Stimulated activated naive CD8-positive, alpha-beta T cell treated with anti-CD3 and anti-CD28 coated beads, Interleukin-15, Interleukin-2, amounts not matched to agents 100 ng/mL and 50 ng/mL, for 24 hours (primary cell): ENCODE measurements around the gene FUT3.
"Not testable (repeated sequence)": the region's sequence is repeated elsewhere in the genome, so short reads cannot be mapped to it uniquely, and the experiment has no call there.

Experiments used
- H3K27ac Mint-ChIP-seq: one replicate; pipeline ENCODE4 v1.8.0; 2021; ENCODE audit warnings: mild to moderate bottlenecking, mixed read lengths
- H3K27me3 Mint-ChIP-seq: one replicate; pipeline ENCODE4 v1.8.0; 2021; ENCODE audit warnings: mixed read lengths
- H3K36me3 Mint-ChIP-seq: one replicate; pipeline ENCODE4 v1.8.0; 2021; ENCODE audit warnings: low read depth, mixed read lengths
- H3K4me1 Mint-ChIP-seq: one replicate; pipeline ENCODE4 v1.8.0; 2021; ENCODE audit warnings: low read depth, mixed read lengths
- H3K4me3 Mint-ChIP-seq: one replicate; pipeline ENCODE4 v1.8.0; 2021; ENCODE audit warnings: mild to moderate bottlenecking, mixed read lengths
- H3K9me3 Mint-ChIP-seq: one replicate; pipeline ENCODE4 v1.8.0; 2021; ENCODE audit warnings: mixed read lengths

FUT3 gene

GRCh38 chr19:5890099-5890498, 38.9 kb upstream of the FUT3 start:
- Mint-ChIP-seq H3K27ac (no peak overlapping the region), H3K27me3 (peaks cover 10% of the 10 kb centered on the region), H3K4me3 (no peak overlapping the region), H3K9me3 (no peaks in the 10 kb centered on the region), H3K36me3 (no peaks in the 10 kb centered on the region), H3K4me1 (peaks cover 4% of the 10 kb centered on the region)

GRCh38 chr19:5889288-5889971, 38.2 kb upstream of the FUT3 start:
- H3K4me3 Mint-ChIP-seq, result no peak overlapping the region
- H3K27me3 Mint-ChIP-seq, result peaks cover 10% of the 10 kb centered on the region
- H3K27ac Mint-ChIP-seq, result no peak overlapping the region
- no peaks in the 10 kb centered on the region for H3K9me3 Mint-ChIP-seq
- no peaks in the 10 kb centered on the region for H3K36me3 Mint-ChIP-seq
- peaks cover 4% of the 10 kb centered on the region for H3K4me1 Mint-ChIP-seq

- not testable (repeated sequence) for H3K4me1 Mint-ChIP-seq
Measured at GRCh38 chr19:5884065-5884811, 33.0 kb upstream of the FUT3 start.

GRCh38 chr19:5883157-5883873, 32.1 kb upstream of the FUT3 start:
- H3K4me1 Mint-ChIP-seq, H3K9me3 Mint-ChIP-seq: not testable (repeated sequence)

More at GRCh38 chr19:5884065-5884811, 33.0 kb upstream of the FUT3 start:
- not testable (repeated sequence) for H3K4me3 Mint-ChIP-seq, H3K36me3 Mint-ChIP-seq, H3K27ac Mint-ChIP-seq, H3K9me3 Mint-ChIP-seq
- H3K27me3 Mint-ChIP-seq, result peaks cover 19% of the 10 kb centered on the region

GRCh38 chr19:5882421-5882968, 31.2 kb upstream of the FUT3 start:
- Mint-ChIP-seq H3K27ac (no peak overlapping the region), H3K36me3 (no peaks in the 10 kb centered on the region)

More at GRCh38 chr19:5883157-5883873, 32.1 kb upstream of the FUT3 start:
- not testable (repeated sequence) for H3K36me3 Mint-ChIP-seq, H3K4me3 Mint-ChIP-seq, H3K27ac Mint-ChIP-seq
- peaks cover 19% of the 10 kb centered on the region for H3K27me3 Mint-ChIP-seq

GRCh38 chr19:5881543-5882299, 30.5 kb upstream of the FUT3 start:
- Mint-ChIP-seq H3K4me3 (no peak overlapping the region), H3K4me1 (no peaks in the 10 kb centered on the region), H3K36me3 (no peaks in the 10 kb centered on the region), H3K27me3 (peaks cover 23% of the 10 kb centered on the region), H3K27ac (no peak overlapping the region), H3K9me3 (no peaks in the 10 kb centered on the region)

More at GRCh38 chr19:5882421-5882968, 31.2 kb upstream of the FUT3 start:
- Mint-ChIP-seq H3K27me3 (peaks cover 20% of the 10 kb centered on the region), H3K9me3 (no peaks in the 10 kb centered on the region), H3K4me1 (no peaks in the 10 kb centered on the region), H3K4me3 (no peak overlapping the region)

- Mint-ChIP-seq H3K36me3 (no peaks in the 10 kb centered on the region), H3K4me3 (no peak overlapping the region), H3K9me3 (no peaks in the 10 kb centered on the region), H3K27me3 (peaks cover 23% of the 10 kb centered on the region), H3K4me1 (no peaks in the 10 kb centered on the region), H3K27ac (no peak overlapping the region)
Measured at GRCh38 chr19:5880604-5881078, 29.4 kb upstream of the FUT3 start.

GRCh38 chr19:5880196-5880595, 28.9 kb upstream of the FUT3 start:
- no peak overlapping the region for H3K27ac Mint-ChIP-seq
- H3K27me3 Mint-ChIP-seq, result peaks cover 18% of the 10 kb centered on the region
- H3K36me3 Mint-ChIP-seq, result no peaks in the 10 kb centered on the region
- no peaks in the 10 kb centered on the region for H3K9me3 Mint-ChIP-seq
- no peaks in the 10 kb centered on the region for H3K4me1 Mint-ChIP-seq
- no peak overlapping the region for H3K4me3 Mint-ChIP-seq

GRCh38 chr19:5877882-5878281, 26.6 kb upstream of the FUT3 start:
- Mint-ChIP-seq H3K4me1 (no peaks in the 10 kb centered on the region), H3K9me3 (no peaks in the 10 kb centered on the region)

GRCh38 chr19:5877427-5877826, 26.2 kb upstream of the FUT3 start:
- Mint-ChIP-seq H3K27ac (no peak overlapping the region), H3K36me3 (no peaks in the 10 kb centered on the region), H3K4me1 (no peaks in the 10 kb centered on the region), H3K4me3 (no peak overlapping the region), H3K27me3 (peaks cover 10% of the 10 kb centered on the region), H3K9me3 (no peaks in the 10 kb centered on the region)

More at GRCh38 chr19:5877882-5878281, 26.6 kb upstream of the FUT3 start:
- Mint-ChIP-seq H3K27ac (no peak overlapping the region), H3K4me3 (no peak overlapping the region), H3K27me3 (peaks cover 13% of the 10 kb centered on the region), H3K36me3 (no peaks in the 10 kb centered on the region)

- H3K27ac Mint-ChIP-seq, H3K4me3 Mint-ChIP-seq: not testable (repeated sequence)
Measured at GRCh38 chr19:5874496-5874895, 23.2 kb upstream of the FUT3 start.

GRCh38 chr19:5873617-5874199, 22.5 kb upstream of the FUT3 start:
- no peak overlapping the region for H3K27ac Mint-ChIP-seq
- no peaks in the 10 kb centered on the region for H3K9me3 Mint-ChIP-seq
- peaks cover 3% of the 10 kb centered on the region for H3K27me3 Mint-ChIP-seq
- no peaks in the 10 kb centered on the region for H3K4me1 Mint-ChIP-seq
- no peaks in the 10 kb centered on the region for H3K36me3 Mint-ChIP-seq
- H3K4me3 Mint-ChIP-seq, result no peak overlapping the region

More at GRCh38 chr19:5874496-5874895, 23.2 kb upstream of the FUT3 start:
- not testable (repeated sequence) for H3K9me3 Mint-ChIP-seq, H3K4me1 Mint-ChIP-seq, H3K36me3 Mint-ChIP-seq, H3K27me3 Mint-ChIP-seq

- no peaks in the 10 kb centered on the region for H3K9me3 Mint-ChIP-seq
- H3K27ac Mint-ChIP-seq, result no peak overlapping the region
- no peaks in the 10 kb centered on the region for H3K4me1 Mint-ChIP-seq
- H3K27me3 Mint-ChIP-seq, result no peaks in the 10 kb centered on the region
- no peaks in the 10 kb centered on the region for H3K36me3 Mint-ChIP-seq
- H3K4me3 Mint-ChIP-seq, result no peak overlapping the region
Measured at GRCh38 chr19:5870986-5871394, 19.7 kb upstream of the FUT3 start.
